ENCODE data around the gene KRT36.

Gene KRT36

GRCh38 chr17:41534899-41535546 lies 45.3 kb upstream of the KRT36 start:
- TF ChIP-seq CTCF (IDR thresholded peaks at IDR 0.05; ENCODE audit: low read depth, low read length): no peak
- no peak overlapping the region for H3K4me3 ChIP-seq (ENCODE audit: low read depth, low read length)

GRCh38 chr17:41533613-41534012 lies 43.9 kb upstream of the KRT36 start:
- no peak for TF ChIP-seq CTCF (IDR thresholded peaks at IDR 0.05; ENCODE audit: low read depth, low read length)
- no peak overlapping the region for H3K4me3 ChIP-seq (ENCODE audit: low read depth, low read length)

GRCh38 chr17:41532947-41533570 lies 43.3 kb upstream of the KRT36 start:
- TF ChIP-seq CTCF (IDR thresholded peaks at IDR 0.05; ENCODE audit: low read depth, low read length): no peak

GRCh38 chr17:41531993-41532392 lies 42.3 kb upstream of the KRT36 start:
- H3K4me3 ChIP-seq (ENCODE audit: low read depth, low read length): no peak overlapping the region
- TF ChIP-seq CTCF (IDR thresholded peaks at IDR 0.05; ENCODE audit: low read depth, low read length): no peak

More at GRCh38 chr17:41532947-41533570, 43.3 kb upstream of the KRT36 start:
- no peak overlapping the region for H3K4me3 ChIP-seq (ENCODE audit: low read depth, low read length)

GRCh38 chr17:41530062-41531048 lies 40.6 kb upstream of the KRT36 start:
- H3K4me3 ChIP-seq (ENCODE audit: low read depth, low read length): no peak overlapping the region
- no peak for TF ChIP-seq CTCF (IDR thresholded peaks at IDR 0.05; ENCODE audit: low read depth, low read length)

GRCh38 chr17:41529491-41529915 lies 39.8 kb upstream of the KRT36 start:
- no peak for TF ChIP-seq CTCF (IDR thresholded peaks at IDR 0.05; ENCODE audit: low read depth, low read length)
- no peak overlapping the region for H3K4me3 ChIP-seq (ENCODE audit: low read depth, low read length)
